Measurements from ENCODE around the gene RUNX3.
"Not testable (repeated sequence)": the region's sequence is repeated elsewhere in the genome, so short reads cannot be mapped to it uniquely, and the experiment has no call there.

The RUNX3 gene

DNA sequence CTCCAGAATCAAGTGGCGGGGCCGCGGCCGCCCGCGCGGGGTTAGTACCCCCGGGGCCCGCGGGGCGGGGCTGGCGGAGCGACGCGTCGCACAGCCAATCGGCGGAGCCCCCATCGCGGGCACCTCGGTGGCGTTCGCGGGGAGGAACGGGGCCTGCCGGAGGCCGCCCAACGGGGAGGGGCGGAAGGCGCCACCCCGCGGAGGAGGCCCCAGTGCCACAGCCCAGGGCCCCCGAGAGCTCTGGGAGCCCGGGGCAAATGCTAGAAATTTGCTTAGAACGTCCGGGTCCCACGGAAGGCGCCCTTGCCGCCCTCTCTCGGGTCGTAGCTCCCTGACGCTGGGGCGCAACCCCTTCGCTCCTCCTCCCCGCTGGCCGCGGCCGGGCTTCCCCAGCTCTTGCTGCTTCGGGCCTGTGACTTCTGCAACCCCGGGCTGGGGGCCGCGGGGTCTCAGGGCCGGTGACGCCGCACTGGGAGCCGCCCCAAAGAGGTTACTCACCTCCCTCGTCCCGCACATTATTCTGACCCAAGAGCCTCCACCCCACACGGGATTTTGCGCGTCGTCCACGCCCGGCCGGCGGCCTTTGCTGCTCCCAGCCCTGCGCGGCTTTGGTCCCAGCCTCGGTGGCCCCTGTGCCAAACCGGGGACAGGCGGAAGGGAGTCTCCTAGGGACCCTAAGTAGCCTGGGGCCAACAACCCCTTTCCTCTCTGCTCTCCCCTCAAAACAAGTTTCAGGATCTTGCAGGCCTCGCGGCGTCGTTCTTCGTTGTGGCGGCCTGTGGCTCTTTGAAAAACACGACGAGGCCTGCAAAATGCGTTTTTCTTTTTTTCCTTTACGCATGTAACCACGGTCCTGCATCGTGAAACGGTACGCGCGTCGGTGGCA lies at the start of gene RUNX3:
Gene RUNX3, minus strand, starts transcription at position 17 of the 886 bp plus-strand sequence. CDS start 408 bp downstream, outside the sequence.
- DNase-seq: peak in 5 of 56 donors; percentile 8 to 38 (median 15)

GRCh38 chr1:24979232-24979631 lies 49.2 kb upstream of the RUNX3 start:
- not testable (repeated sequence) for DNase-seq

- DNase-seq: no peak
These were observed 48.4 kb upstream of the RUNX3 start for GRCh38 chr1:24978383-24979032.

DNA sequence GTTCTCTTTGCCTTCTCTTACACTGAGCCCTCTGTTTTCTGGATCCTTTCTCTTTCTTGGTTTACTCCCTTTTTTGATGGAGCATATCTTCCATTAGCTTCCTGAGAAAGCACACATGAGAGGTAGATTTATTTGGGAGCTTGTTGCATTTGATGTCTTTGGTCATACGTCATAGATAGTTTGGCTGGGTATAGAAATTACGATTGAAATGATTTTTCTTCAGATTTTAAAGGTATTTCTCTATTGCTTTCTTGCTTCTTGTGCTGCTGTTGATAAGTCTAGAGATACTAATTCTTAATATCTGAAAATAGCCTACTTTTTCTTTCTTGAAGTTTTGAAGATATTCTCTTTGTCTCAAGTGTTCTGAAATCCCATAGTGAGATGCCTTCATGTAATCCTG lies 45.3 kb upstream of the RUNX3 start:
- DNase-seq: no peak

DNA sequence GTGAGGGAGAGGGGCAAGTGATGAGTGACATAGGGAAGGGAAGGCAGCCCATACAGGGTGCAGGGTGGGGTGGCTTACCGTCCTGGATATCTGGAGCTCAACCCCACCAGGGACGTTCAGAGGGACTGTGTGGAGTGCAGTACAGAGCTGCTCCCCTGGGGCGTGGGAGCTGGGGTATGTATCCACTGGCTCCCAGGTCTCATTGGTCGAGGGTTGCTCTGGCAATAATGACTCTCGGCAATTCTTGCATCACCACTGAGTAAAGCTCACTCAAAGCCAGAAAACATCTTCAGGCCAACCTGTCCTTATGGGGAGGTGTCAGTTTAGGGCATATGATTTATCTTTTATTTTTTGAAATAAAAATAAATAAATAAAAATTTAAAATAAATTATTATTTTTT lies 43.2 kb upstream of the RUNX3 start:
- DNase-seq: no peak

- no peak for DNase-seq
These were observed 42.8 kb upstream of the RUNX3 start for GRCh38 chr1:24972915-24973242.

GRCh38 chr1:24972221-24972914 lies 42.3 kb upstream of the RUNX3 start:
- no peak for DNase-seq

GRCh38 chr1:24970926-24971875 lies 41.1 kb upstream of the RUNX3 start:
- no peak for DNase-seq

DNA sequence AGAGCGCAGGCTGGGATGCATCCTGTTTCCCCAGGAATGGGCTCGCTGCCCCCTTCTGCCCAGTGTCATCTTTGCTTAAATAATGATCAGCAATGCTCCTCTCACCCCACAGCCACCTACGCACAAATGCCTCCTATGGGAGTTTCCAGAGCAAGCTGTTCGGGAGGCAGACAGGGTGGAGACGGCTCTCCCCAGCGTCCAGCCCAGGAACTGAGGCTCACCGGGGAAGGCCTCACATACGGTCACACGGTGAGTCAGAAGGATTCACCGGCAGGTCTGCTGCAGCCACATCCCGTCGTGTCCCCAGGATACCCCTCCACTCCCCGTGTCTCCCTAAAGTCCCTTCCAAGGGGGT lies 40.3 kb upstream of the RUNX3 start:
- peak in 1 of 56 donors; percentile 11 for DNase-seq

GRCh38 chr1:24969596-24970398 lies 39.7 kb upstream of the RUNX3 start:
- no peak for DNase-seq

- no peak for DNase-seq
These were observed 39.0 kb upstream of the RUNX3 start for GRCh38 chr1:24968941-24969585.

GRCh38 chr1:24967962-24968361 lies 37.9 kb upstream of the RUNX3 start:
- DNase-seq: no peak

DNA sequence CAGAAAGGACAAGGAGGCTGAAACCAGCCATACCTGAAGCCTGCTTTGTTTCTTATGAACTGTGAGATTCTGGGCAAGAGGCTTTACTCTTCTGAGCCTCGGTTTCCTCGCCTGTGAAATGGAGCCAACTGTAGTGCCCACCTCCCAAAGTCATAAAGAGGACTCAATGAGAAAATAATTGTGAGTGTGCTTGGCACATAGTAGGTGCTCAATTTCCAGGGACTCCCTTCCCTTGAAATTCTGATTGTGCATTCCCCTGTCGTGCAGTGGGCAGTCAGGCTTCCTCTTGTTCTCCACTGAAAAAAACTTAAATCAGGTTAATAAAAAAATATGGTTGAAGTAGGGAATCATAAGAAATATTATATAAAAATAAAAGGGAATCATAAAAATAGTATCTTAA lies 37.5 kb upstream of the RUNX3 start:
- DNase-seq: no peak

- no peak for DNase-seq
These were observed 36.8 kb upstream of the RUNX3 start for GRCh38 chr1:24966724-24967346.

DNA sequence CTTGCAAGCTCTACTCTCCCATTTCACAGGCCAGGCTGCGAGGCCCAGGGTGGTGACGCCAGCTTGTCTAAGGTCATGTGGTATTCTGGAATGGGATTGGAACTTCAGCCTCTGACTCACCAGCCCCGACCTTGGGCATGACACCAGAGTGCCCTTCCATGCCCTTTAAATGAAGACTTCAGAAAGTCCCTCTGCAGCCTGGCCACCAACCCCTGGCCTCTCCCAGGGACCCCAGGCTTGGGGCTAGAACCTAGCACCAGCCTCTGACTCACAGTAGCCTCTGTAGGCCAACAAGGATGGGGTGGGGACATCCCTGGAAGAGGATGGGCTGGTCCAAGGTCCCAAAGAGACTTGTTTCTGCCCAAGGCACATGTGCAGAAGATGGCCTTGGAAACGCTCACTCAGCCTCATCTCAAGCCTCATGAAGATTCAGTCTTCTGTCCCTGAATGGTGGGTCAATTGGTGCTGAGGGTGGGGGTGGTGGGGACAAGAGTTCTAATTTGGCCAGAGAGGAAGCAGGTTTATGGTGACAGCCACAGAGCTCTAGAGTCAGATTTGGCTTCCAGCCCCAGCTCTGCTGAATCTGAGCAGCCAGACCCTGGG lies 36.1 kb upstream of the RUNX3 start:
- DNase-seq: no peak

DNA sequence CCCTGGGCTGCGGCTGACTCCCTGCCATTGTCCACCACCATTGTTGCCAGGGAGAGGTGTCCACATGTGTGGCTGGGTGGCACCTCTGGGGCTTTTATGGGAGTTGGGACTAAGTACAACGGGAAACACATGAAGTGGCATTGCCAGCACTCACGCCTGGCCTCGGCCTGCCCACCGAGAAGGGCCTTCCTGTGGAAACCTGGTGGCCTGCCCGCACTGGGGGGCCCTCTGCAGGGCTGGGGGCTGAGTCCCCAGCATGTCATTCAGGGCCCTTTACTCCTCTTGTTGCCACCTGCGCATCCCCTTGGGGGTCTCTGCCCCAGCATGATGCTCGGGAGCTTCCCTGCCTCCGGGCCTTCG lies 35.5 kb upstream of the RUNX3 start:
- DNase-seq: no peak

GRCh38 chr1:24964811-24965570 lies 34.9 kb upstream of the RUNX3 start:
- peak in 1 of 56 donors; percentile 26 for DNase-seq
